GM18909 (cell line): Measurements from ENCODE around the gene C1QTNF6.
"Not testable (repeated sequence)": the region's sequence is repeated elsewhere in the genome, so short reads cannot be mapped to it uniquely, and the experiment has no call there.

Source experiments
- ATAC-seq: cut with Tn5 transposase; IDR thresholded peaks from one replicate; pipeline ENCODE4 v1.9.1; 2021; ENCODE audit warnings: mild to moderate bottlenecking; ENCODE audit not compliant: unreplicated experiment, poor library complexity

Gene C1QTNF6

GRCh38 chr22:37187891-37188761 lies at the start of gene C1QTNF6:
TSS of gene C1QTNF6 (minus strand) at chr22:37188247. CDS start at chr22:37188213, 34 bp downstream.
- ATAC-seq, result no peak

- no peak for ATAC-seq
Measured at GRCh38 chr22:37235897-37236607, 48.0 kb upstream of the C1QTNF6 start.

- no peak for ATAC-seq
Measured at GRCh38 chr22:37234736-37235711, 47.0 kb upstream of the C1QTNF6 start.

GRCh38 chr22:37233751-37234631 lies 45.9 kb upstream of the C1QTNF6 start:
- ATAC-seq, result no peak

GRCh38 chr22:37233371-37233750 lies 45.3 kb upstream of the C1QTNF6 start:
- not testable (repeated sequence) for ATAC-seq

GRCh38 chr22:37232140-37232998 lies 44.3 kb upstream of the C1QTNF6 start:
- no peak for ATAC-seq

- no peak for ATAC-seq
Measured at GRCh38 chr22:37231406-37232139, 43.5 kb upstream of the C1QTNF6 start.

- ATAC-seq, result peak; percentile 38
Measured at GRCh38 chr22:37230673-37231405, 42.8 kb upstream of the C1QTNF6 start.

GRCh38 chr22:37229805-37230672 lies 42.0 kb upstream of the C1QTNF6 start:
- peak; percentile 56 for ATAC-seq

GRCh38 chr22:37229012-37229804 lies 41.2 kb upstream of the C1QTNF6 start:
- no peak for ATAC-seq

GRCh38 chr22:37228106-37229011 lies 40.3 kb upstream of the C1QTNF6 start:
- no peak for ATAC-seq

- ATAC-seq, result no peak
Measured at GRCh38 chr22:37226514-37226913, 38.5 kb upstream of the C1QTNF6 start.

GRCh38 chr22:37226087-37226486 lies 38.0 kb upstream of the C1QTNF6 start:
- ATAC-seq, result no peak

- no peak for ATAC-seq
Measured at GRCh38 chr22:37225481-37225880, 37.4 kb upstream of the C1QTNF6 start.
